GM19324 (cell line): ENCODE results near the gene SLC8B1.

Source experiments
- ATAC-seq: cut with Tn5 transposase; IDR thresholded peaks from one replicate; pipeline ENCODE4 v1.9.1; 2021; ENCODE audit warnings: mild to moderate bottlenecking, moderate library complexity; ENCODE audit not compliant: unreplicated experiment, low FRiP score

The SLC8B1 gene

GRCh38 chr12:113297621-113298471, 37.1 kb downstream of the SLC8B1 start:
- no peak for ATAC-seq

- ATAC-seq, result no peak
These were observed 37.7 kb downstream of the SLC8B1 start for GRCh38 chr12:113297214-113297587.

- ATAC-seq, result no peak
These were observed 38.2 kb downstream of the SLC8B1 start for GRCh38 chr12:113296557-113297213.

GRCh38 chr12:113295886-113296556, 38.9 kb downstream of the SLC8B1 start:
- ATAC-seq, result no peak

GRCh38 chr12:113293100-113293499, 41.8 kb downstream of the SLC8B1 start:
- no peak for ATAC-seq

GRCh38 chr12:113292547-113292946, 42.4 kb downstream of the SLC8B1 start:
- ATAC-seq, result no peak

- ATAC-seq, result no peak
These were observed 42.8 kb downstream of the SLC8B1 start for GRCh38 chr12:113292091-113292490.

GRCh38 chr12:113291586-113291985, 43.3 kb downstream of the SLC8B1 start:
- ATAC-seq, result no peak

- ATAC-seq, result no peak
These were observed 44.4 kb downstream of the SLC8B1 start for GRCh38 chr12:113290506-113290905.

GRCh38 chr12:113289361-113289760, 45.5 kb downstream of the SLC8B1 start:
- no peak for ATAC-seq

GRCh38 chr12:113287899-113288282, 47.0 kb downstream of the SLC8B1 start:
- ATAC-seq, result no peak

- no peak for ATAC-seq
These were observed 47.6 kb downstream of the SLC8B1 start for GRCh38 chr12:113287146-113287898.

GRCh38 chr12:113286712-113287111, 48.2 kb downstream of the SLC8B1 start:
- ATAC-seq, result no peak

- no peak for ATAC-seq
These were observed 49.0 kb downstream of the SLC8B1 start for GRCh38 chr12:113285679-113286610.

- no peak for ATAC-seq
These were observed 50.2 kb downstream of the SLC8B1 start for GRCh38 chr12:113284751-113285150.

- no peak for ATAC-seq
These were observed 56.3 kb downstream of the SLC8B1 start for GRCh38 chr12:113278633-113279032.

- ATAC-seq, result no peak
These were observed 56.8 kb downstream of the SLC8B1 start for GRCh38 chr12:113278141-113278540.

- ATAC-seq, result no peak
These were observed 57.4 kb downstream of the SLC8B1 start for GRCh38 chr12:113277511-113277910.

GRCh38 chr12:113276946-113277500, 57.9 kb downstream of the SLC8B1 start:
- no peak for ATAC-seq
